Endothelial cell (in vitro differentiated cells): ENCODE results near the gene ZNF638. TPM values are rescaled to one million over a fixed set of nuclear protein-coding genes. Genes with fewer than 3 reads are reported as not detected.
A peak's percentile ranks its signal among the peaks of the same experiment; 100 is the strongest.

Source experiments
- DNase-seq: peaks from one replicate; pipeline ENCODE4 v3.0.0; 2021; ENCODE audit warnings: low spot score
- H3K27ac Mint-ChIP-seq: one replicate; pipeline ENCODE4 v1.8.0; 2021; ENCODE audit warnings: mixed read lengths, inconsistent platforms; ENCODE audit not compliant: unreplicated experiment
- H3K27me3 Mint-ChIP-seq: one replicate; pipeline ENCODE4 v1.8.0; 2021; ENCODE audit warnings: mild to moderate bottlenecking, moderate library complexity, mixed read lengths, inconsistent platforms; ENCODE audit not compliant: unreplicated experiment
- H3K36me3 Mint-ChIP-seq: one replicate; pipeline ENCODE4 v1.8.0; 2021; ENCODE audit warnings: mild to moderate bottlenecking, low read depth, mixed read lengths, inconsistent platforms; ENCODE audit not compliant: unreplicated experiment
- H3K4me1 Mint-ChIP-seq: one replicate; pipeline ENCODE4 v1.8.0; 2021; ENCODE audit warnings: mild to moderate bottlenecking, mixed read lengths, inconsistent platforms; ENCODE audit not compliant: unreplicated experiment
- H3K4me3 Mint-ChIP-seq: one replicate; pipeline ENCODE4 v1.8.0; 2021; ENCODE audit warnings: mild to moderate bottlenecking, mixed read lengths, inconsistent platforms; ENCODE audit not compliant: unreplicated experiment
- H3K9me3 Mint-ChIP-seq: one replicate; pipeline ENCODE4 v1.8.0; 2021; ENCODE audit warnings: mixed read lengths, inconsistent platforms; ENCODE audit not compliant: unreplicated experiment
- total RNA-seq: library from RNA; stranded (reverse); fragmentation: NEBNext Ultra II Directional; extraction: Animal tissue kit (Norgen Biotek cat#: 25700); gene quantifications from one replicate; pipeline ENCODE4 v1.2.1, GENCODE V29; 2021; ENCODE audit not compliant: unreplicated experiment
- TF ChIP-seq, protein P1 (sequence below): fragments of 200-600 bp; sonication (generic); IDR thresholded peaks from one replicate; pipeline ENCODE4 v1.5.0; 2021; ENCODE audit warnings: antibody characterized with exemption; ENCODE audit not compliant: unreplicated experiment

The ZNF638 gene
- total RNA-seq, 1 donor from 2014 or later = 144 TPM

DNA sequence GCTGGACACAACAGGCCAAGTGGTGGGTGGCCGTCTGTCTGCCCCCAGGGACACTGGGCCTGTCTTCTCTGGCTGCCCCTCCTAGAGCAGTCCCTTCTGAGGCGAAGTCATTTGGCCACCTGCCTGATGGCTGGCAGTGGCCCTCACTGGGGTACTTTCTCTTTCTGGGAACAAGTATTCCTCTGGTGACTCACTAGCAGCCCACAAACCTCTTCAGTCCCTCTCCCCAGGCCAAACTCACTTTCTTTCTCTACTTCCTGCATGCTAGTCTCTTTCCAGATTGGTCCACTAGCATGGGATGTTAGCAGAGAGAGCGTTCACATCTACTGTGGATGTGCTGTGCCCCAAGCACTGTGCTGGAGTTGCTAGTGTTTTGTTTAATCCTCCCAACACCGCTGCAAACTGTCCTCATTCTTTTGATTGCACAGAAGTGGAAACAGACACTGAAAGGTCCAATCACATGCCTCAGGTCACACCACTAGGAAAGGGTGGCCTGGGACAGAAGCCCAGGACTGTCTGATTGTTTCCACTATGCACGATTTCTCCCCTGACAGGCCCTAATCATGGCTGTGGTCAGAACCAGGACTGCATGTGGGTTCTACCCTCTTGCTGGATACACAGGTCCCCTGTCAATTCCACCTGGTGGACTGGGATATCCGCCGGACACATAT lies 127.0 kb downstream of the ZNF638 start:
- peak overlapping the region; percentile 67 for H3K4me3 Mint-ChIP-seq
- H3K4me1 Mint-ChIP-seq = peaks cover 71% of the 10 kb centered on the region

DNA sequence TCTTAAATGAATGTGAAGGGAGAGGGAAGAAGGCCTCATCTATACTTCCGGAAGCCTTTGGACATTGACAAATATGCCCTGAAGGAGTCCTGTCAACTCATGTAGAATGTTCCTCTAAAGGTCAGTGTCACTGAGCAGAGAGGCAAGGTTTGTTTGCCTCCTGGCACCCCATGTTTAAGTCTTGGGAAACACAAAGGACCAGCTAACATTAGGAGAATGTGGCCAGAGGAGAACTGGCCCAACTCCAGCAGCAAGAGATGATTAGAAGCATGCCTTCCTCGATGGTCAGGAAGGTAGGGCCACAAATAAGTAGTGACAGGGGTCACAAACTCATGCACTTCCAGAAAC lies 127.5 kb downstream of the ZNF638 start:
- H3K27ac Mint-ChIP-seq = peak overlapping the region; percentile 61
- peaks cover 71% of the 10 kb centered on the region for H3K4me1 Mint-ChIP-seq
- H3K27me3 Mint-ChIP-seq = peaks cover 29% of the 10 kb centered on the region
- H3K4me3 Mint-ChIP-seq = peak overlapping the region; percentile 67
- DNase-seq = no peak
- H3K36me3 Mint-ChIP-seq = peaks cover 24% of the 10 kb centered on the region
- TF ChIP-seq, protein P1, sequence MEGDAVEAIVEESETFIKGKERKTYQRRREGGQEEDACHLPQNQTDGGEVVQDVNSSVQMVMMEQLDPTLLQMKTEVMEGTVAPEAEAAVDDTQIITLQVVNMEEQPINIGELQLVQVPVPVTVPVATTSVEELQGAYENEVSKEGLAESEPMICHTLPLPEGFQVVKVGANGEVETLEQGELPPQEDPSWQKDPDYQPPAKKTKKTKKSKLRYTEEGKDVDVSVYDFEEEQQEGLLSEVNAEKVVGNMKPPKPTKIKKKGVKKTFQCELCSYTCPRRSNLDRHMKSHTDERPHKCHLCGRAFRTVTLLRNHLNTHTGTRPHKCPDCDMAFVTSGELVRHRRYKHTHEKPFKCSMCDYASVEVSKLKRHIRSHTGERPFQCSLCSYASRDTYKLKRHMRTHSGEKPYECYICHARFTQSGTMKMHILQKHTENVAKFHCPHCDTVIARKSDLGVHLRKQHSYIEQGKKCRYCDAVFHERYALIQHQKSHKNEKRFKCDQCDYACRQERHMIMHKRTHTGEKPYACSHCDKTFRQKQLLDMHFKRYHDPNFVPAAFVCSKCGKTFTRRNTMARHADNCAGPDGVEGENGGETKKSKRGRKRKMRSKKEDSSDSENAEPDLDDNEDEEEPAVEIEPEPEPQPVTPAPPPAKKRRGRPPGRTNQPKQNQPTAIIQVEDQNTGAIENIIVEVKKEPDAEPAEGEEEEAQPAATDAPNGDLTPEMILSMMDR = no peak
- no peaks in the 10 kb centered on the region for H3K9me3 Mint-ChIP-seq

More for the DNA sequence above, 127.0 kb downstream of the ZNF638 start:
- peak overlapping the region; percentile 68 for H3K27ac Mint-ChIP-seq
- H3K36me3 Mint-ChIP-seq = peaks cover 24% of the 10 kb centered on the region
- H3K27me3 Mint-ChIP-seq = peaks cover 30% of the 10 kb centered on the region
- no peak for DNase-seq
- H3K9me3 Mint-ChIP-seq = no peaks in the 10 kb centered on the region
- TF ChIP-seq, protein P1 = no peak

DNA sequence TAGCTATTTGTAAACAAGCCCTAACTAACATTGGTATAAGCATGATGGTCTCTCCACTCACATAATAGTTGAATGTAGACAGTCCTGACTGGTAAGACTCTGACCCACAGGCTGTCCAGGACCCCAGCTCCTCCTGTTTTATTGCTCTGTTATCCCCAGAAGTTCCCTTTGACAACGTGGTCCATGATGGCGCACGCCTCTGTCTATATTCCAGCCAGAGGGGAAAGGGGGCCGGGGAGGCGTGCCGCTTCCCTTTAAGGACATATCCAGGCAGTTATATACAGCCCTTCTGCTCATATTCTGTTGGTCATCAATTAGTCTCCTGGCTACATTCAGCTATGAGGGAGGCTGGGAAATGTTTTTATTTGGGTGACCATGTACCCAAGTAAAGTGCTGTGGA lies 128.5 kb downstream of the ZNF638 start:
- Mint-ChIP-seq H3K36me3 (peaks cover 24% of the 10 kb centered on the region), H3K9me3 (no peaks in the 10 kb centered on the region), H3K27ac (peak overlapping the region; percentile 92), H3K27me3 (peaks cover 26% of the 10 kb centered on the region), H3K4me1 (peaks cover 62% of the 10 kb centered on the region), H3K4me3 (peak overlapping the region; percentile 51)
- DNase-seq = no peak
- TF ChIP-seq, protein P1 = no peak

DNA sequence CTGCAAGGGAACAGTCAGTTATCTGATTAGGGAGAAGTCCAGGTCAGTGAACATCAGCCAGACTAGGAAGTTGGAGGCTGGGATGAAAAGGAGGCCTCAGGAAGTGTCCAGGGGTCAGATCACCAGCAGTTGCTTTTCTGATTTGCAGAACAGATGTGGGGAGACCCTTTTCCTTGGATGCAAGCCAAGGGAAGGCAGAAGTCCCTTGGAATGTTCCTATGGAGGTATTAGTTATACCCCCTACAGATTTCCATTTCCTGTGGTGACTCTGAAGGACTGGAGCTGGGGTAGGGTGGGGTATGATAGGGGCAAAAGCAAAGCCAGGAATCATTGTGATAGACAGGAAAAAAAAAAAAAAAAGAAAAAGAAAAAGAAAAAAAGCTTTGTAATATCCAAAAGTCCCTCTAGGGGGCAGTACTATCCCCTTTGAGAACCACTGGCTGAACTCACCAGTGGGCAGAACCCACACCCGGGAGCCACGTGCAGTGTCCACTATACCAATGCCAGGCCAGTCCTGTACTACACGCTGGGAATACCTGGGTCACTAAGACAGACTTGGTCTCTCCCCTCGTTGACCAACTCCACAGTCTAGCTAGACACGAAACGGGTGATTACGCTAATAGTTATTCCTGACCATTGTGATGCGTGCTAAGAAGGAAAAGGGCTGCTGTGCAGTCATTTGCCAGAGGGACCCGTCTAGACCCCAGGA lies 129.2 kb downstream of the ZNF638 start:
- Mint-ChIP-seq H3K4me3 (peak overlapping the region; percentile 59), H3K27ac (peak overlapping the region; percentile 92), H3K36me3 (peaks cover 24% of the 10 kb centered on the region), H3K27me3 (peaks cover 24% of the 10 kb centered on the region), H3K9me3 (no peaks in the 10 kb centered on the region), H3K4me1 (peaks cover 55% of the 10 kb centered on the region)
- TF ChIP-seq, protein P1 = peak; percentile 96
- no peak for DNase-seq

DNA sequence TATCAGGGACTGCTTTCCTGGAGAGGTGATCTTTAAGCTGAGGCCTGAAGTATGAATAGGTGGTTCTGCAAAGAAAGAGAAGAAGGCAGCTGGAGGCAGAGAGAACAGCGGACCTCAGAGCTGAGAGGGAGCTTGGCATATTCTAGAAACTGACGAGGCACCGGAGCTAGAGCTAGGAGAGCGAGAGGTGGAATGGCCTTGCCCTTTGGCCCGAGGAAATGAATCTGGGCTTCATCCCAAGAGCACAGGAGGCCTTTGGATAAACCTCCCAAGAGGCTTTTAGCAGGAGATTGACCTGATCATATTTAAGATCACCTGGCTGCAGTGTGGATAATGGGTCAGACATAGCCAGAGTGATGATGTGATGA lies 129.7 kb downstream of the ZNF638 start:
- peaks cover 24% of the 10 kb centered on the region for H3K36me3 Mint-ChIP-seq
- DNase-seq = no peak
- TF ChIP-seq, protein P1 = no peak
- H3K4me1 Mint-ChIP-seq = peaks cover 50% of the 10 kb centered on the region
- H3K4me3 Mint-ChIP-seq = peak overlapping the region; percentile 59
- H3K9me3 Mint-ChIP-seq = no peaks in the 10 kb centered on the region
- H3K27me3 Mint-ChIP-seq = peaks cover 23% of the 10 kb centered on the region
- peak overlapping the region; percentile 92 for H3K27ac Mint-ChIP-seq
